Lung microvascular endothelial cell (primary cell): ENCODE results near the gene ARHGAP26. TPM values are rescaled to one million over a fixed set of nuclear protein-coding genes. Genes with fewer than 3 reads are reported as not detected.
"Not testable (repeated sequence)": the region's sequence is repeated elsewhere in the genome, so short reads cannot be mapped to it uniquely, and the experiment has no call there.

Experiments
- DNase-seq, 2 donors: peaks; one replicate each; pipeline versions ENCODE4 v3.0.0 to v3.0.0-alpha.2; 2010; ENCODE audit warnings: low read depth in 2 of 2
- total RNA-seq: library from RNA; depleted of rRNA; stranded (reverse); fragments of >200 nt; gene quantifications from 2 replicates; pipeline ENCODE4 v1.2.1, GENCODE V29; 2014

The ARHGAP26 gene
- total RNA-seq, 1 donor from 2014 or later: 34.5 TPM

DNA sequence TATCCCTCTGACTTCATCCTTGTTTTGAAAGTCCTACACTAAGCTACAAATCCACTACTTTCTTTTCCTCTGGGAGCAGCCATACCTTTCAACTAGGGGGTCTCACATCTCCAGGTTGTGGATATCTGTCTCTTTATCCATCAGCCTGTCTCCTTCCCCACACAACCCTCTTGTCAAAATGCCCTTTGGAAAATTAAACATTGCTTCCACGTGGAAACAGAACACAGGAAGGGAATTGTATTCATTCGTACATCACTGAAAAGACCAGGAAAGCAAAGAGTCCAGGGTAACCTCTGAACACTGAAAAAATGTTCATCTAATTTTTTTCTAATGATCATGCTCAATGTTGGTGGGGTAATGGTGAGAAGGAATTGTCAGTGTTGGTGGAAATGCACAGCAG, 429.7 kb downstream of the ARHGAP26 start:
- peak in 1 of 2 donors; percentile 39 for DNase-seq

DNA sequence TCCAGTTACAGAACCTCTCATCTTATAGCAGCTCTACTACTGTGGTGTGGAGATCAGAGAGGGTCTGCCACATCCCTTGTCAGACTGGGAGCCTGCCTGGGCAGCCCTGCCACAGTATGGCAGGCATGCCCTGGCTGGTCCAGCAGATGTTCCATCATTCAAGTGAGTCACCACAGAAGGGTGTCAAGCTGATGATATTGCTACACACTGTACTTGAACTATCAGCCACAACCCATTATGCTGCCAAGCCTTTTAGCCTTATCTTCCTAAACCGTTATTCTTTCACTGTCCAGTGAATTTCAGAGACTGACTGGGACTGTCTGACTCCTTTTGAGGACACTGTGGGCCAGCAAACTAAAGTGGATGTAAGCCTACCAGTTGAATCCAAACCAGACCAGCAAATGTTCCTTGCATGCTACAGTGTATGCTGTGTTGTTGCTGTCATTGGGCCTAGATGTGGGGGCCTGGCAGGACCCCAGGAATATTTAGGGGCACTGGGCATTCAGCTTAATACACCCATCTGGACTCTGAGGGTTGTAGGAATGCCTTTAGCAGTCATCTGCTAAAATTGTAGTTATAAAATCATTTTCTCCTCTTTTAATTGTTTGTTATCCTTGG, 430.7 kb downstream of the ARHGAP26 start:
- peak in 1 of 2 donors; percentile 71 for DNase-seq

DNA sequence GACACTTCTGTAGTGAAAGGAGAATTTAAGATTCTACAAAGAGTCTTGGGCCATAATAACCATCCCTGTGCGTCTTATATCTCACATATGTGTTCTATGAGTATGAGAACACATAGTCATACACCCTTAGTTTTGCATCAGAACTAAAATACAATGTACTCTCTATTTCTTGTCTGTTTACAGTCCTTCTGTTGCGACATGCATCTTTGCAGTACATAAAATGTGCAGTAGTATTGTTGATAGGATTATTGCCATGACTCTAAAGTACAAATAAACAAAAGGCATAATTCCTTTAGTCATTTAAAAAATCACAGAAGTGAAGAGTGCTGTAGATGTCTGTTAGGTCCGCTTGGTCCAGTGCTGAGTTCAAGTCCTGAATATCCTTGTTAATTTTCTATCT, 431.4 kb downstream of the ARHGAP26 start:
- no peak for DNase-seq

DNA sequence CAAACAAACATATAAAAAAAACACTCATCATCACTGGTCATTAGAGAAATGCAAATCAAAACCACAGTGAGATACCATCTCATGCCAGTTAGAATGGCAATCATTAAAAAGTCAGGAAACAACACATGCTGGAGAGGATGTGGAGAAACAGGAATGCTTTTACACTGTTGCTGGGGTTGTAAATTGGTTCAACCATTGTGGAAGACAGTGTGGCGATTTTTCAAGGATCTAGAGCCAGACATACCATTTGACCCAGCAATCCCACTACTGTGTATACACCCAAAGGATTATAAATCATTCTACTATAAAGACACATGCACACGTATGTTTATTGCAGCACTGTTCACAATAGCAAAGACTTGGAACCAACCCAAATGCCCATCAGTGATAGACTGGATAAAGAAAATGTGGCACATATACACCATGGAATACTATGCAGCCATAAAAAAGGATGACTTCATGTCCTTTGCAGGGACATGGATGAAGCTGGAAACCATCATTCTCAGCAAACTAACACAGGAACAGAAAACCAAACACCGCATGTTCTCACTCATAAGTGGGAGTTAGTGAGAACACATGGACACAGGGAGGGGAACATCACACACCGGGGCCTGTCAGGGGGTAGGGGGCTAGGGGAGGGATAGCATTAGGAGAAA, 433.3 kb downstream of the ARHGAP26 start:
- DNase-seq: not testable (repeated sequence)

DNA sequence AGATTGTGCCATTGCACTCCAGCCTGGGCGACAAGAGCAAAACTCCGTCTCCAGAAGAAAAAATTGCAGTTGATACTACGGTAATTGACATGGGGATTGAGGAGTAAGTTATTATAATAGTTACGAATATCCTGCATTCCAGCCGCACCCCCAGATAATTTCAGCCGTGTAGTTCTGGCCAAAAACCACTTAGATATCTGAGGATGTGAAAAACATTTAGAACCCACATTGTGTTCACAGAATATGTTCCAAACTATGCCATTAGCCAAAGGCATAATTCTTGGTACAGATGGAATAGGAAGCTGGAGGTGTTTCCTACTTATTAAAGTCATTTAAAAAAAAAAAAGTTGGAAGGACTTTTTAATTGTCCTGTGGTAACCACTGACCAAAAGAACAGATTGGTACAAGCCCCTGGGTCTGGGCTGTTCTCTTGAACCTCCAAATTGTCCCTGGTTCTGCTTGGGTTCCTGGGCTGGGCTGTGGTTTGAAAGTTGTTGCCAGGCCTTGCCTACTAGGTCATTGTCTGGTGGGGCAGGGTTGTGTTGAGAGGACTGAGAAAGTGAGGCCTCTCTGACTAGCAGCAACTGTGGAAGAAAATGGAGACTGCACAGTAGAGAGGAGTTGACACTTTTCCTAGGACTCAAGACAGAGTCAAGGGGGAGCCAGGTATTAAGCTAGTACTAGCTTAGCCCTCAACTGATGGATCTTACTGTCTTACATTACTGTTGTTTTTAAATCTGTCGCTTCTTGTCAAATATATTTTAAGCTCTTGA, 434.5 kb downstream of the ARHGAP26 start:
- DNase-seq: no peak

DNA sequence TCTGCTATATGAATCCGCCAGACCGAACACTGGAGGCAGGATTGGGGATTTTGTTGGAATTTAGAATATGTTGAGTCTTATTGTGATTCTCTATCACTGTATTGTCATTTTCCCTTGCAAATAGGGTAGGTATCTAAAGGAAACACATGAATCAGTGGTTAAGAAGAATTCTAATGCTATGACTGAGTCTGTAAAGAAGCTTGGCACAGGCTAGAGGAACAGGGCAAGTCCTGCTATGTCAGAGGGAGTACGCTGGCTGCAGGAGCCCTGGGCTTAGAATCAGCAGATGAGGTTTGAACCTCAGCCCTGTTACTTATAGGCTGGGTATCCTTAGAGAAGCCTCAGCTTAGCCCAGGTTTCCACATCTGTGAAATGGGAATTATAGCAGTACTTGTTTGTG, 435.2 kb downstream of the ARHGAP26 start:
- DNase-seq: peak in 1 of 2 donors; percentile 84

DNA sequence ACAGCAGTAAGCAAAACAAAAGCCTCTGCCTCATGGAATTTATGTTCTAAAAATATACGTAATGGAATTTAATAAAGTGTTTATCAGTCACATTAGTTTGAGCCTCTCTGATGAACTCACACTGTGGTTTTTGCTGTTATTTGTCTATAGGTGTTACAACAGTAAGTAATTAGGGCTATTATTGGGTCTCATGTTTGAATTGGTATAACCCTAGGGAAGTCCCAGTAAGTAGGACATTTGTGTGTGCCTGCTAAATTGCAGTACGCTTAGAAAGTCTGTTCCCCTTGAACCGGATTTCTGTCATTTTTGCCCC, 435.7 kb downstream of the ARHGAP26 start:
- DNase-seq: no peak

DNA sequence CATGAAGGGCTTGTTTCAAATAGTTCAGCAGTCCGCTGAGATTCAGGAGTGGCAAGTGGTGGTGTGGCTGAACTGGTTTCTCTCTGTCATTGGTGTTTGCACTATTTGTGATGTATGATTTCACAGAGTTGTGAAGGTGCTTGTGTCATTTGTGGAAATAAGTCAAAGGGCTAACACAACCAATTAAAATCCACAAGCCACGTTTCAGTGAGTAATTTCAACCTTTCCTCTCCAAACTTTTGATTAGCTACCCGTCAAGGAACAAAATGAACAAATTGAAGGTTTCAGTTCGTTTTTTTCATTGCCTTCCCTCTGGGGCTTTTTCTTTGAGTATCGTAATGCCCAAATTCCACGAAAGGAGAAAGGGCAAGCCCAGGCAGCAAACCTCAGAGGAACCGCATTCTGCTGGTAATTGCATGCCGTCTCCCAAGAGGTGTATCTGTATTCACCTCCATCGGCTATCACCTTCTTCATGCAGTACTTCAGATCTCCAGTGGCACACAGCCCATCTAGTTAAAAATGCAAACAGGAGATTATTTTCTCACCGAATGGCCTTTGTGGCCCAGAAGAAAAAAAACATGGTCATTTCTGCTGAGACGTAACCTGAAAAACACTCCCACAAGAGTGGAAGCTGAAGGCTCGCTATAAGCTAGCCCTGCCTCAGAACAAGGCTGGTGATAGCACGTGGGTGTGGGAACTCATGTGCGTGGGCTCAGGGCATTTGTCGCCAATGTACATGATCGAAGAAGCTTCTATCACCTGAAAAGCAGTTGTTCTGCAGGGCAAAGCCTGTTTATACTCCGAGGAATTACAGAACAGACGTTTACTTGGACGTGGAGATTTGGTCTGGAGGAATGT, 436.2 kb downstream of the ARHGAP26 start:
- no peak for DNase-seq

DNA sequence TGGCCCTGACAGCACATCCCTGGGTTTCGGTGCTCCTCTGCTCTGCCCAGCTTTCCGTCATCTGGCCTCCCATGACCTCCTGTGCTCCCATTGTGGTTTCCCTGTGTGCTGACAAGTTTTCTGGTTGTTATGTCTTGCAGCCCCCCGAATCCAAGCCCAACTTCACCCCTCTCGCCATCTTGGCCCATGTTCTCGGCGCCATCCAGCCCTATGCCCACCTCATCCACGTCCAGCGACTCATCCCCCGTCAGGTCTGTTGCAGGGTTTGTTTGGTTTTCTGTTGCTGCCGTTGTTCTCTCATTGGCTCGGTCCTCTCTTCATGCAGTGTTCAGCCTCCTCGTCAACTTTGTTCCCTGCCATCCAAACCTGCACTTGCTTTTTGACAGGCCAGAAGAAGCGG, 436.9 kb downstream of the ARHGAP26 start:
- no peak for DNase-seq

DNA sequence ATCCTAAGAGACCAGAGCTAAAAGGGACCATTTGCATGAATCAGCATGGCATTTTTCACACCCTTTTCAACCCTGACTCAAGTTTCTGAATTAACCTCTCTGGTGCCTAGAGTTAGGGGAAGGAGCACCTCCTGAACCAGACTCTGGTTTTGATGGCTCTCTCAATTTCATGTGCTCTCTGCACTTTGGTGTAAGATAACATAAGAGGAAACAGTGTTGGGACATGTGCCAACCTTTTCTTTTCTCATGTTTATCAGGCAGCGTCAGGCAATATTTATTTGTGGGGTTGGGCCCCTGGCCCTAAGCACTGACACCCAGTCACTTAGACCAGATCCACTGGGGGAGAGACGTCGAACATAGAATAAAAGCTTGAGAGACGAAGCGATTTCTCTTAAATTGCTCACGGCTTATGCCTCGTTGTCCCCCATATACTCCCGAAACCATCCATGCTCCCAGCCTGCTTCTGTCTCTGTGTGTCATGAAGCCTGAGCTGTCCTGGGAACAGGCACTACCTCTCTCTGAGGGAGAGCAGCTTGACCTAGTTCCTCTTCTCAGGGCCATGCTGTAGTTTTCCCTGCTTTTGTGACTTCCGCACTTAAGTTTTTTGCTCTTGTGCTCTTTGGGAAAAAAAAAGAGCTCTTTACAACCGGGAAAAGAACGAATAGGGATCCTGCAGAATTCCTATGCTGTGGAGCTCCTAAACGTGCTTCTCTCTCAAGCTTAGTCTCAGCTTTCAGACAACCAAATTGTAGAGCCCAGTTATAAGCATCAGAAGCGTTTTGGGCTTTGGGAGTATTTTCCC, 437.6 kb downstream of the ARHGAP26 start:
- peak in 1 of 2 donors; percentile 65 for DNase-seq

DNA sequence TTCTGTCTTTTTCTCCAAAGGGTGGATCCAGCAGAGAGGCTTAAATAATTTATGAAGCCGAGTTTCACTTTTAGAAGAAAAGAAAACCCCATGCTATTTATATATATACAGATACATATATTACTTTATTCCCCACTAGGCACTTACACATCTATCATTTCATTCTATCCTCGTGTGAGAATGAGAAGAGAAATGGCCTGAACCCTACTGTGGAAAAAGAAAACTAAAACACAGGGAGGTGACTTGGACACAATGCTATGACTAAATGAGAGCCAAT, 438.1 kb downstream of the ARHGAP26 start:
- no peak for DNase-seq

DNA sequence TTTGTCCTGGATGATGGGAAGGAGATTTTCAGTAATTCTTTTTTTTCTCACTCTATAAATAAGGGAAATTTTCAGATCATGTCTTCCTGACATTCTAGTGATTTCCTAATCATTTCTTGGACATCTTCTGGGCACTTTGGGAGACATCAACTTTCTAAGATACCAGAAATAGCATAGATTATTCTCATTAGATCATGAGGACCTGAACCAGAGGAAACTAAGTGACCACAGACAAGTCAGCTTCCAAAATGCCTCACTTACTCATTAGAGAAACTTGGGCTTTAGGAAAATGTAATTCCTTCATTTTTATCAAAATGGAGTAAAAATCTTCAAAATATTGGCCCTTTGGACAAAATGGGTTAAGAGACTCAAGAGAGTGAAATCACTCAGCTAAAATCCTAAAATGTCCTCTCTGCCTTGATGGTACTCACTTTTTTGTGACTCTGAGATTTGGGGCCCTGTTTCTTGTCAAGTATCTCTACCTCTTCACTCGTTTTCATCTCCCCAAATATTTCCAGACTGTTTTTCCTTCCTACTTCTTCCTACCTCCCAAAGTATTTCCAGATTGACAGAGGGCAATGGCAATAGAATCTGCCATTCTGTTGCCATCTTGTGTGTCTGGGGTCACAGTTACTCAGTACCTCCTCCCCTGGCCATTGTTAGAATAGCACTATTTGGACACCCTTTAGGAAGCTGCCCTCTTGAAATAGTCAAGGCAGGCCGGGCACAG, 438.8 kb downstream of the ARHGAP26 start:
- no peak for DNase-seq

DNA sequence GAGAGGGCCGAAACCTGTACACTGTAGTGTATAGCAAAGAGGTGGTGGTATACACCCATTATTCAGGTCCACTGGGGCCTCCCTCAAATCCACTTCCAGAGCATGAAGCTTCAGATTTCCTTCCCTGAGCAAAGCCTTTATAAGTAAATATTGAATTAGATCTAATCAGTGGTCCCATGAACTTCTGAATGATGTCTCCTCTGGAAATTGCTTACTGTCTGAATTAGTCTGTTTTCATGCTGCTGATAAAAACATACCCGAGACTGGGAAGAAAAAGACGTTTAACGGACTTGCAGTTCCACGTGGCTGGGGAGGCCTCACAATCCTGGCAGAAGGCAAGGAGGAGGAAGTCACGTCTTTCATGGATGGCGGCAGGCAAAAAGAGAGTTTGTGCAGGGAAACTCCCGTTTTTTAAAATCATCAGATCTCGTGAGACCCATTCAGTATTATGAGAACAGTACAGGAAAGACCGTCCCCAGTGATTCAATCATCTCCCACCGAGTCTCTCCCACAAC, 439.8 kb downstream of the ARHGAP26 start:
- no peak for DNase-seq

DNA sequence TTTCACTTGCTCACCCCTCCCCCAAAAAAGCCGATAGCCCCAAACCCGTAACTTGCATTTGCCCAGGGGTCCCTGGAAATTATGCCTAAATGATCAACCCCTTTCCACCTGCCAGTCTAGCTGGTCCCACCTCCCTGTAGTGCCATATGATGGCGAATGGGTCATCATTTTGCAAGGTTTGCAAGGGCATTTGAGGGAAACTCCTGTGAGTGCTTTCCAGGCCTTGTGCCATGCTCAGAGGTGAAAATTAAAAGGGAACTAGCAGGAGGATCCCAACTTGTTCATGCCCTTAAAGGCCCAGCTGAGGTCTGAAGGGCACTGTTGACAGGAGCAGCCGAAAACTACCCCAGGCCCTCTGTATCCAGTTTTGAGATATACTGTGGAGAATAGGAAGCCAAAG, 440.4 kb downstream of the ARHGAP26 start:
- DNase-seq: no peak

DNA sequence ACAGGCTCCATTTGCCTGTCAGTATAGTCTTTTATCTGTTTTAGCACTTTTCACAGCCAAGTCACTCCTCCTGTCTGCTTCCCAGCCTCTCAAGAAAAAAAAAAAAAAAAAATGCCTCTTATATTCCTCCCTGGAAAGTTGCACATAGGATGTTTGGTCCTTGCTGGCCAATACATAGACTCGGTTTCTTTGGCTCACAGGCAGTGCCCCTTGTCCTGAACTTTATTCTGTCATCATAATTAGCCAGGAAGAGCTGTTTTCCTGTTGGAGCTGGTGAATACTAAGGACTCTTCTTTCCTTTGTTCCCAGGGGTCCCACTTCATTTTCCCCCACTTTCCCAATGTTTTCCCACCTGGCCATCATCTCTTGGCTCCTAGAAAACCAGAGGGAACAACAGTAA, 442.1 kb downstream of the ARHGAP26 start:
- DNase-seq: peak; percentile 53 to 56

DNA sequence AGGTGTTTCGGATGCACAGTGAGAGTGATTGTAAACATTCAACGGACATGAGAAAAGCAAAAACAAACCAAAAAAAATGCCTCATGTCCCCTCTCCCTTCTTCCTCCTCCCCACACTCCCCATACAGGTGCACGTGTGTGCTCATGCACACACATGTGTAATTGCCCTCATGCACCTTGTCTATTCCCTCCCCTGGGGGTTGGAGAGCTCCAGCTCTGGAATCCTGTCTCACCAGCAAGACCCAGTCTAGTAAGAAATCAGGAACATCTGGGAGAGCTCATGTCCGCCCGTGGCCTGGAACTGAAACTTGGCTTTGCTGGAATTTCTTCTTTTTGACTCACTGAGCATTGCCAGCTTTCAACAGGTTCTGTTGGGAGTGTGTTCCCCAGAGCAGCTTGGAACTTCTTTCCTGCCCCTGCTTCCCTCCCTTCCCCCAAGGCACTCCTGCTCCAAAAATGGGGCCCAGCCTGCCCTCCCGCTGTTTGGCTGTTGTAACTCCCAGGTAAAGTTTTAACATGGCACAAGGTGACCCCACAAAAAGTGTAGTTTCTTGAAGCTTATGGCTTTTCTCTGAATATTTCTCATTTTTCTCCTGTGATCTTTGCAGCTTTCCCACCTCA, 443.2 kb downstream of the ARHGAP26 start:
- DNase-seq: no peak

DNA sequence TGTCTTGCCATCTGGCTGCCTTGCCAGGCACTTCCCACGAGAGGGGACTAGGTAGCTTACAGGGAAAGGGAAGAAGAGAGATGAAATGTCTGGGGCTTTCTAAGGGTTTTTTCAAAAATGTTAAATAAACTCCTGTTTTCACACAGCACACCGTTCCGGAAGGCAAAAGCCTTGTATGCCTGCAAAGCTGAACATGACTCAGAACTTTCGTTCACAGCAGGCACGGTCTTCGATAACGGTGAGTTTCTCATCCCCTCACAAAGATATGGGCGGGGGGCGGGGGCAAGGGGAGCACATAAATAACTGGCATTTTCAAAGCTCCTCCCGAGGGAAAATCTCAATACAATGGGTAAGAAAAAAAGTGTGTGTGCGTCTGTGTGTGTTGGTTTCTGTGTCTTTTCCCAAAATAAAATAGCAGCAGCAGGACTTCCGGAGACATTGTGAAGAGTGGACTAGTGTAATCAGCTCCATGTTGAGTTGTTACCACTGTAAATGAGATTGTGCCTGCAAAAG, 443.7 kb downstream of the ARHGAP26 start:
- peak in 1 of 2 donors; percentile 31 for DNase-seq

DNA sequence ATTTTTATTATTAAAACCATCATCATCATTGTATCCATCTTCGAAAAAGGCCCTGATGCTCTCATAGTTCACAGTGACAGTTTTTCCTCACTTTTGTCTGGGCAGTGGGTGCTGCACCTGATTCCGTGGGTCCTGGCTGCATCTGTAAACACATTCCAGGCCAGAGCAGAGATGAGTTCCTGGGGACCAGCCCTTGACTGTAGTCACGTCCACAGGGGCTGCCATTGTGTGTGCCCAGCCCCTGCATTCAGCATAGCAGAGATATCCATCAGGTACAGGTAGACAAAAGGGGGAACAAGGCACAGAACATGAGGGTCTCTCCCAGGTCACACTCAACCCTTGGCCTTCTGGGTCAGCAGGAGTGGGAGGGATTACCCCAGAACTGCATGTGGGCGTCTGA, 444.3 kb downstream of the ARHGAP26 start:
- no peak for DNase-seq

DNA sequence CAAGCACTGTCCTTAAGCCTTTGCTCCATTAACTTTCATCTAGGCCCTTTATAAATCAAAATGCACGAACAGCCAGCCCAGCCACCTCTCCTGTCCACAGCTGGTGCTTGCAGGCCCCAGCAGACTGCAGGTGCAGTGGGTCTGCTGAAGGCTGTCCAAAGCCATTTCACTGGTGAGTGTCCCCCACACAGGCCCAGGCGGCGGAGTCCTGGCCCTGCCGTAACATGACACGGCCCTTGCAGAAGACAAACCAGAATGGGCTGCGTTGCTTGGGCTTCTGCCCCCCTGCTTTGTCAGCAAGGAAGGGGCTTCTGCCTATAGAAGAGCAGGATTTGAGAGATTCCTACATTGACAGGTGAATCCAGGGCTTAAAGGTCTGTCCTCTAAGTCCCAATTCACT, 444.7 kb downstream of the ARHGAP26 start:
- DNase-seq: no peak

DNA sequence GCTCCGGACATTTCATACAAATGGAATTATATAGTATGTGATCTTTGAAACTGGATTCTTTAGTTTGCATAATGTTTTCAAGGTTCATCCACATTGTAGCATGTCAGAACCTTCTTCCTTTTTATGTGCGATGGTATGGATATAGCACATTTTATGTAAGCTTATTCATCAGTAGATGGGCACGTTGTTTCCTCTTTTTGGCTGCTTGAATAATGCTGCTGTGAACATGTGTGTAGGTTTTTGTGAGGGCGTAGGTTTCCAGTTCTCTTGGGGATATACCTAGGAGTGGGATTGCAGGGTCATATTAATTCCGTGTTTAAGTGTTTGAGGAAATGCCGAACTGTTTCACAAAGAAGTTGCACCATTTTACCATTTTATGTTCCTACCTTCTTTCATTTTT, 445.5 kb downstream of the ARHGAP26 start:
- no peak for DNase-seq
